ENCODE results near the gene SHF. TPM values are rescaled to one million over a fixed set of nuclear protein-coding genes. Genes with fewer than 3 reads are reported as not detected.

Gene SHF
- total and polyA plus RNA-seq, 2 donors, result 2.7 to 5.7 TPM

GRCh38 chr15:45167631-45168205 is 20.0 kb downstream of the SHF start:
- Histone ChIP-seq H3K4me1 (ENCODE audit: control insufficient read depth in 2 of 2, insufficient read depth in 2 of 2, low read length in 2 of 2) (peaks cover 10 to 11% of the 10 kb centered on the region in 2 donors), H3K36me3 (ENCODE audit: control insufficient read depth in 2 of 2, insufficient read depth in 2 of 2, low read length in 1 of 2) (no peaks in the 10 kb centered on the region), H3K27ac (ENCODE audit: low read depth in 1 of 2, low read length in 1 of 2) (peak overlapping the region; percentile 89 to 97), H3K27me3 (ENCODE audit: control insufficient read depth in 2 of 2, insufficient read depth in 1 of 2, low read length in 1 of 2) (no peaks in the 10 kb centered on the region), H3K9me3 (ENCODE audit: control insufficient read depth in 2 of 2, insufficient read depth in 1 of 2, low read length in 1 of 2) (no peaks in the 10 kb centered on the region), H3K4me3 (ENCODE audit: low read length in 2 of 2) (peak overlapping the region; percentile 78 to 87)
- 80% methylated on average over 9 of the region's 9 CpGs for WGBS
- DNase-seq (ENCODE audit: low read depth in 6 of 9, low spot score in 9 of 9), result no peak

GRCh38 chr15:45166834-45167630 is 20.7 kb downstream of the SHF start:
- WGBS, result under 1% methylated on average over 79 of the region's 79 CpGs
- peak overlapping the region; percentile 78 to 87 for H3K4me3 ChIP-seq (ENCODE audit: low read length in 2 of 2)
- no peaks in the 10 kb centered on the region for H3K27me3 ChIP-seq (ENCODE audit: control insufficient read depth in 2 of 2, insufficient read depth in 1 of 2, low read length in 1 of 2)
- H3K36me3 ChIP-seq (ENCODE audit: control insufficient read depth in 2 of 2, insufficient read depth in 2 of 2, low read length in 1 of 2), result no peaks in the 10 kb centered on the region
- H3K9me3 ChIP-seq (ENCODE audit: control insufficient read depth in 2 of 2, insufficient read depth in 1 of 2, low read length in 1 of 2), result no peaks in the 10 kb centered on the region
- H3K27ac ChIP-seq (ENCODE audit: low read depth in 1 of 2, low read length in 1 of 2), result peak overlapping the region; percentile 89 to 97
- peaks cover 10 to 11% of the 10 kb centered on the region in 2 donors for H3K4me1 ChIP-seq (ENCODE audit: control insufficient read depth in 2 of 2, insufficient read depth in 2 of 2, low read length in 2 of 2)
- peak; percentile 42 to 90 (median 68) for DNase-seq (ENCODE audit: low read depth in 6 of 9, low spot score in 9 of 9)

- no peak for DNase-seq (ENCODE audit: low read depth in 6 of 9, low spot score in 9 of 9)
- no peak overlapping the region for H3K27ac ChIP-seq (ENCODE audit: low read depth in 1 of 2, low read length in 1 of 2)
- no peaks in the 10 kb centered on the region for H3K36me3 ChIP-seq (ENCODE audit: control insufficient read depth in 2 of 2, insufficient read depth in 2 of 2, low read length in 1 of 2)
- no peaks in the 10 kb centered on the region for H3K9me3 ChIP-seq (ENCODE audit: control insufficient read depth in 2 of 2, insufficient read depth in 1 of 2, low read length in 1 of 2)
- H3K4me3 ChIP-seq (ENCODE audit: low read length in 2 of 2), result no peak overlapping the region
- peaks cover 10 to 11% of the 10 kb centered on the region in 2 donors for H3K4me1 ChIP-seq (ENCODE audit: control insufficient read depth in 2 of 2, insufficient read depth in 2 of 2, low read length in 2 of 2)
- 75% methylated on average over 5 of the region's 5 CpGs for WGBS
- H3K27me3 ChIP-seq (ENCODE audit: control insufficient read depth in 2 of 2, insufficient read depth in 1 of 2, low read length in 1 of 2), result no peaks in the 10 kb centered on the region
Observed at GRCh38 chr15:45165536-45165935, 22.2 kb downstream of the SHF start.

- peaks cover 10 to 11% of the 10 kb centered on the region in 2 donors for H3K4me1 ChIP-seq (ENCODE audit: control insufficient read depth in 2 of 2, insufficient read depth in 2 of 2, low read length in 2 of 2)
- H3K4me3 ChIP-seq (ENCODE audit: low read length in 2 of 2), result no peak overlapping the region
- no peaks in the 10 kb centered on the region for H3K36me3 ChIP-seq (ENCODE audit: control insufficient read depth in 2 of 2, insufficient read depth in 2 of 2, low read length in 1 of 2)
- 97% methylated on average over 1 of the region's 1 CpG for WGBS
- peak overlapping the region in 1 of 2 donors; percentile 33 for H3K27ac ChIP-seq (ENCODE audit: low read depth in 1 of 2, low read length in 1 of 2)
- H3K9me3 ChIP-seq (ENCODE audit: control insufficient read depth in 2 of 2, insufficient read depth in 1 of 2, low read length in 1 of 2), result no peaks in the 10 kb centered on the region
- no peak for DNase-seq (ENCODE audit: low read depth in 6 of 9, low spot score in 9 of 9)
- no peaks in the 10 kb centered on the region for H3K27me3 ChIP-seq (ENCODE audit: control insufficient read depth in 2 of 2, insufficient read depth in 1 of 2, low read length in 1 of 2)
Observed at GRCh38 chr15:45164914-45165313, 22.9 kb downstream of the SHF start.

GRCh38 chr15:45163508-45163856 is 24.3 kb downstream of the SHF start:
- no peaks in the 10 kb centered on the region for H3K36me3 ChIP-seq (ENCODE audit: control insufficient read depth in 2 of 2, insufficient read depth in 2 of 2, low read length in 1 of 2)
- H3K4me3 ChIP-seq (ENCODE audit: low read length in 2 of 2), result no peak overlapping the region
- no peaks in the 10 kb centered on the region for H3K27me3 ChIP-seq (ENCODE audit: control insufficient read depth in 2 of 2, insufficient read depth in 1 of 2, low read length in 1 of 2)
- no peak for DNase-seq (ENCODE audit: low read depth in 6 of 9, low spot score in 9 of 9)
- no peaks in the 10 kb centered on the region for H3K9me3 ChIP-seq (ENCODE audit: control insufficient read depth in 2 of 2, insufficient read depth in 1 of 2, low read length in 1 of 2)
- WGBS, result 91% methylated on average over 9 of the region's 9 CpGs
- peaks cover 10 to 11% of the 10 kb centered on the region in 2 donors for H3K4me1 ChIP-seq (ENCODE audit: control insufficient read depth in 2 of 2, insufficient read depth in 2 of 2, low read length in 2 of 2)
- no peak overlapping the region for H3K27ac ChIP-seq (ENCODE audit: low read depth in 1 of 2, low read length in 1 of 2)

GRCh38 chr15:45162771-45163507 is 24.8 kb downstream of the SHF start:
- no peak overlapping the region for H3K4me3 ChIP-seq (ENCODE audit: low read length in 2 of 2)
- 19% methylated on average over 7 of the region's 7 CpGs for WGBS
- peaks cover 10 to 11% of the 10 kb centered on the region in 2 donors for H3K4me1 ChIP-seq (ENCODE audit: control insufficient read depth in 2 of 2, insufficient read depth in 2 of 2, low read length in 2 of 2)
- DNase-seq (ENCODE audit: low read depth in 6 of 9, low spot score in 9 of 9), result peak in 6 of 9 donors; percentile 30 to 73 (median 50)
- H3K27me3 ChIP-seq (ENCODE audit: control insufficient read depth in 2 of 2, insufficient read depth in 1 of 2, low read length in 1 of 2), result no peaks in the 10 kb centered on the region
- H3K27ac ChIP-seq (ENCODE audit: low read depth in 1 of 2, low read length in 1 of 2), result no peak overlapping the region
- H3K36me3 ChIP-seq (ENCODE audit: control insufficient read depth in 2 of 2, insufficient read depth in 2 of 2, low read length in 1 of 2), result no peaks in the 10 kb centered on the region
- H3K9me3 ChIP-seq (ENCODE audit: control insufficient read depth in 2 of 2, insufficient read depth in 1 of 2, low read length in 1 of 2), result no peaks in the 10 kb centered on the region

GRCh38 chr15:45161666-45162065 is 26.1 kb downstream of the SHF start:
- no peaks in the 10 kb centered on the region for H3K36me3 ChIP-seq (ENCODE audit: control insufficient read depth in 2 of 2, insufficient read depth in 2 of 2, low read length in 1 of 2)
- H3K27ac ChIP-seq (ENCODE audit: low read depth in 1 of 2, low read length in 1 of 2), result no peak overlapping the region
- no peak for DNase-seq (ENCODE audit: low read depth in 6 of 9, low spot score in 9 of 9)
- H3K9me3 ChIP-seq (ENCODE audit: control insufficient read depth in 2 of 2, insufficient read depth in 1 of 2, low read length in 1 of 2), result no peaks in the 10 kb centered on the region
- H3K4me3 ChIP-seq (ENCODE audit: low read length in 2 of 2), result no peak overlapping the region
- no peaks in the 10 kb centered on the region for H3K27me3 ChIP-seq (ENCODE audit: control insufficient read depth in 2 of 2, insufficient read depth in 1 of 2, low read length in 1 of 2)
- H3K4me1 ChIP-seq (ENCODE audit: control insufficient read depth in 2 of 2, insufficient read depth in 2 of 2, low read length in 2 of 2), result peaks cover 7 to 10% of the 10 kb centered on the region in 2 donors
- 96% methylated on average over 14 of the region's 14 CpGs for WGBS

GRCh38 chr15:45157974-45158373 is 29.8 kb downstream of the SHF start:
- WGBS, result 71% methylated on average over 1 of the region's 1 CpG
- Histone ChIP-seq H3K4me3 (ENCODE audit: low read length in 2 of 2) (no peak overlapping the region), H3K27ac (ENCODE audit: low read depth in 1 of 2, low read length in 1 of 2) (no peak overlapping the region), H3K4me1 (ENCODE audit: control insufficient read depth in 2 of 2, insufficient read depth in 2 of 2, low read length in 2 of 2) (no peaks in the 10 kb centered on the region), H3K27me3 (ENCODE audit: control insufficient read depth in 2 of 2, insufficient read depth in 1 of 2, low read length in 1 of 2) (no peaks in the 10 kb centered on the region), H3K9me3 (ENCODE audit: control insufficient read depth in 2 of 2, insufficient read depth in 1 of 2, low read length in 1 of 2) (no peaks in the 10 kb centered on the region), H3K36me3 (ENCODE audit: control insufficient read depth in 2 of 2, insufficient read depth in 2 of 2, low read length in 1 of 2) (no peaks in the 10 kb centered on the region)
- no peak for DNase-seq (ENCODE audit: low read depth in 6 of 9, low spot score in 9 of 9)
